Heart left ventricle (tissue), 16 donors: ENCODE measurements around the gene OCIAD1. TPM values are rescaled to one million over a fixed set of nuclear protein-coding genes. Genes with fewer than 3 reads are reported as not detected.

Experiments
- ATAC-seq, 4 donors: fragments of 200-7000 bp; cut with Tn5 transposase; one replicate each; pipeline ENCODE4 v1.9.1; 2020 to 2022; ENCODE audit warnings: moderate library complexity in 4 of 4, mild to moderate bottlenecking in 3 of 4, moderate number of reproducible peaks in 1 of 4
- DNase-seq, 5 donors: peaks; one replicate each; pipeline ENCODE4 v3.0.0-alpha.2; 2020
- H3K27ac ChIP-seq, 12 donors: fragments of 200-600 bp; sonication (generic) in 4 of 12; one replicate each; pipeline versions ENCODE4 v1.5.0 to v1.8.0; 2016 to 2022; ENCODE audit warnings: mild to moderate bottlenecking in 2 of 12
- H3K27me3 ChIP-seq, 9 donors: fragments of 200-600 bp; sonication (generic) in 2 of 9; one replicate each; pipeline versions ENCODE4 v1.5.1 to v1.8.0; 2016 to 2022; ENCODE audit warnings: mild to moderate bottlenecking in 3 of 9
- H3K36me3 ChIP-seq, 9 donors: fragments of 200-600 bp; sonication (generic) in 2 of 9; one replicate each; pipeline versions ENCODE4 v1.5.0 to v1.8.0; 2018 to 2022; ENCODE audit warnings: mild to moderate bottlenecking in 2 of 9
- H3K4me1 ChIP-seq, 12 donors: fragments of 200-600 bp; sonication (generic) in 4 of 12; one replicate each; pipeline versions ENCODE4 v1.5.0 to v1.8.0; 2016 to 2022; ENCODE audit warnings: mild to moderate bottlenecking in 3 of 12
- H3K4me3 ChIP-seq, 12 donors: fragments of 200-600 bp; sonication (generic) in 4 of 12; one replicate each; pipeline versions ENCODE4 v1.5.0 to v1.8.0; 2017 to 2022; ENCODE audit warnings: mild to moderate bottlenecking in 9 of 12, moderate library complexity in 4 of 12
- H3K9me3 ChIP-seq, 12 donors: fragments of 200-600 bp; sonication (generic) in 4 of 12; one replicate each; pipeline versions ENCODE4 v1.5.0 to v1.8.0; 2016 to 2022; ENCODE audit warnings: mild to moderate bottlenecking in 1 of 12
- CTCF ChIP-seq, 12 donors: fragments of 200-600 bp; sonication (generic) in 4 of 12; IDR thresholded peaks; one replicate each; pipeline versions ENCODE4 v1.5.0 to v1.8.0; 2018 to 2022; ENCODE audit warnings: antibody characterized with exemption in 12 of 12, mild to moderate bottlenecking in 5 of 12
- POLR2A ChIP-seq, 2 donors: fragments of 450-650 bp; IDR thresholded peaks; one replicate each; pipeline ENCODE4 v1.6.1; 2017; ENCODE audit warnings: antibody characterized with exemption in 2 of 2, mild to moderate bottlenecking in 2 of 2, moderate library complexity in 2 of 2
- WGBS, 4 donors: extraction: QIAGEN DNeasy Blood & Tissue Kit in 2 of 4; methylation state at CpG; one replicate each; pipeline versions ENCODE4 v1.1.5 to v1.1.7; 2013 to 2018; 5-methylcytosine and 5-hydroxymethylcytosine counted together
- intact Hi-C, 10 donors: fragments of 100-400 bp; cut with DNase I; formaldehyde crosslinking; loops; one replicate each; pipeline versions ENCODE4 v1.11.1 to v1.14.2; 2022
- long read RNA-seq, 3 donors: library from polyadenylated mRNA; unstranded; transcript quantifications; one replicate each; pipeline ENCODE4 v2.0.0, GENCODE V29; 2020 to 2021
- polyA plus RNA-seq, 2 donors: library from polyadenylated mRNA; stranded (reverse); fragments of 200-250 nt; gene quantifications; one replicate each; pipeline ENCODE4 v1.2.3, GENCODE V29; 2013
- total RNA-seq, 9 donors: library from RNA; depleted of rRNA in 2 of 9; stranded (reverse); fragments of >200 nt in 2 of 9; fragmentation: NEBNext Ultra II Directional in 3 of 9; extraction: Animal tissue kit (Norgen Biotek cat#: 25700) in 3 of 9; gene quantifications; one replicate each; pipeline versions ENCODE4 v1.1.0 to v1.2.4, GENCODE V29; 2016 to 2023
- donor health status: ischemic (EF 13 %, LVEDD 7.1; RV severe dilation, severe dysfunction).
- donor health status: healthy with polysubstance abuse.
- donor health status: DM: no; HTN: yes; CAD: no.
- donor health status: DM: no; HTN: no; CAD: no.
- donor health status: ischemic (EF 25% LVEDD 6.9; RV normal size, moderate dysfunction).
- donor health status: ischemic (EF 25% LVEDD 5.7; RV mildly dilated, moderate dysfunction).
- donor health status: healthy.
- donor health status: DM: yes; HTN: yes; CAD: no.
- donor health status: ischemic (EF 35%, LVEDD 5.7; RV mildly dilated, moderate dysfunction).
- donor health status: nonischemic (EF 11% LVEDD 7.7; RV severe dilation, severe dysfunction).
- donor health status: DM: yes; HTN: yes; CAD: no.
- donor health status: PGD.
- donor health status: ischemic (EF 29% LVEDD 5.4; RV normal size, mild dysfunction).
- donor health status: nonischemic (EF 23%, LVEDD 6.1; RV moderate dilation, normal function).

Gene OCIAD1
- total RNA-seq, result 100 to 1,000 TPM; 102 to 175 (median 137) TPM
- polyA plus RNA-seq, result 100 to 1,000 TPM; 132 to 133 TPM
- long read RNA-seq, donor 1, transcript OCIAD1-201 (9 exons, 1,414 nt), result major isoform, 62 of 106 reads
- long read RNA-seq, donor 1, transcript OCIAD1-202 (9 exons, 1,594 nt), result minor isoform, 12 of 106 reads
- long read RNA-seq, donor 1, partial matches to known transcripts, result 8 of 106 reads
- long read RNA-seq, donor 1, other reads (novel, unspliced or antisense), result 23 of 106 reads
- long read RNA-seq, donor 2, transcript OCIAD1-202 (9 exons, 1,594 nt), result minor isoform, 64 of 300 reads
- long read RNA-seq, donor 2, transcript OCIAD1-201 (9 exons, 1,414 nt), result major isoform, 178 of 300 reads
- long read RNA-seq, donor 2, partial matches to known transcripts, result 11 of 300 reads
- long read RNA-seq, donor 2, other reads (novel, unspliced or antisense), result 39 of 300 reads
- long read RNA-seq, donor 3, transcript OCIAD1-202 (9 exons, 1,594 nt), result minor isoform, 7 of 56 reads
- long read RNA-seq, donor 3, transcript OCIAD1-201 (9 exons, 1,414 nt), result major isoform, 21 of 56 reads
- long read RNA-seq, donor 3, partial matches to known transcripts, result 7 of 56 reads
- long read RNA-seq, donor 3, other reads (novel, unspliced or antisense), result 18 of 56 reads

- Histone ChIP-seq H3K27ac (peak within 1 kb of the TSS; percentile 88 to 97 (median 95)), H3K4me1 (peaks cover 0 to 26% (median 16%) of the 10 kb centered on the region in 12 donors), H3K27me3 (no peaks in the 10 kb centered on the region), H3K36me3 (peaks cover 3 to 36% (median 30%) of the 10 kb centered on the region in 9 donors), H3K9me3 (no peaks in the 10 kb centered on the region), H3K4me3 (peak within 1 kb of the TSS; percentile 68 to 96 (median 80))
- intact Hi-C loops, result loop anchor here in 9 of 10 donors (1.0 to 10.0 kb wide), 10 partner anchors 46 to 256 kb away; partner anchors contain the start of gene FRYL (in 9 of the 9)
- DNase-seq (peak; percentile 96 to 99 (median 98)), ATAC-seq (peak; percentile 100)
- TF ChIP-seq POLR2A (IDR thresholded peaks at IDR 0.05) (peak in 1 of 2 donors; percentile 65), CTCF (IDR thresholded peaks at IDR 0.05) (no peak)
- WGBS, 4 donors, result 1% methylated on average over 52 to 56 of the region's 56 CpGs
These were observed at the start of gene OCIAD1 for GRCh38 chr4:48830706-48831531. TSS of gene OCIAD1 (plus strand) at chr4:48831088. CDS start at chr4:48832625, 1,537 bp downstream.

- TF ChIP-seq POLR2A (IDR thresholded peaks at IDR 0.05) (no peak), CTCF (IDR thresholded peaks at IDR 0.05) (no peak)
- no peak for DNase-seq
- H3K27me3 ChIP-seq, result no peaks in the 10 kb centered on the region
- no peaks in the 10 kb centered on the region for H3K9me3 ChIP-seq
- H3K4me1 ChIP-seq, result peaks cover 0 to 24% (median 16%) of the 10 kb centered on the region in 12 donors
- intact Hi-C loops, result loop anchor here in 8 of 10 donors (2.0 to 10.0 kb wide), 11 partner anchors 15 to 207 kb away; partner anchors contain the start of genes OCIAD1 (in 5 of the 8) and OCIAD2 (in 1 of the 8)
- no peak overlapping the region for H3K27ac ChIP-seq
- no peaks in the 10 kb centered on the region for H3K36me3 ChIP-seq
- no peak for ATAC-seq
- H3K4me3 ChIP-seq, result no peak overlapping the region
These were observed 48.9 kb upstream of the OCIAD1 start for GRCh38 chr4:48781968-48782367.

GRCh38 chr4:48785302-48785701 lies 45.6 kb upstream of the OCIAD1 start:
- Histone ChIP-seq H3K4me3 (no peak overlapping the region), H3K27ac (no peak overlapping the region), H3K9me3 (no peaks in the 10 kb centered on the region), H3K36me3 (no peaks in the 10 kb centered on the region), H3K4me1 (peaks cover 0 to 9% (median 5%) of the 10 kb centered on the region in 12 donors), H3K27me3 (no peaks in the 10 kb centered on the region)
- ATAC-seq, result no peak
- TF ChIP-seq POLR2A (IDR thresholded peaks at IDR 0.05) (no peak), CTCF (IDR thresholded peaks at IDR 0.05) (no peak)
- no peak for DNase-seq
- intact Hi-C loops, result loop anchor here in 5 of 10 donors (10.0 kb wide), 5 partner anchors 49 to 211 kb away; partner anchors contain the start of genes OCIAD1 (in 1 of the 5) and OCIAD2 (in 1 of the 5)
